A673 (cell line): ENCODE measurements around the gene BTN3A1. TPM values are rescaled to one million over a fixed set of nuclear protein-coding genes. Genes with fewer than 3 reads are reported as not detected.
A peak's percentile ranks its signal among the peaks of the same experiment; 100 is the strongest.

ENCODE experiments used
- BruUV-seq: library from RNA; stranded (reverse); fragments of 400-500 nt; replicated peaks from 2 replicates; lab custom pipeline; 2021; lab: Mats Ljungman, UMichigan
- CTCF ChIA-PET: fragments of 300-600 bp; sonication (Branson Sonifier 250); formaldehyde crosslinking; loops from one replicate; lab custom pipeline; 2022; ENCODE audit warnings: antibody characterized with exemption; lab: Charles Lee
- POLR2A ChIA-PET: fragments of 300-600 bp; sonication (Branson Sonifier 250); formaldehyde crosslinking; loops from one replicate; lab custom pipeline; 2022; ENCODE audit warnings: antibody characterized with exemption; ENCODE audit not compliant: low non-redundant PET; lab: Charles Lee
- DNase-seq: peaks from one replicate; pipeline ENCODE4 v3.0.0-alpha.2; 2015; ENCODE audit warnings: low spot score
- H3K27ac ChIP-seq: fragments of 200-600 bp; sonication (generic); 2 replicates; pipeline ENCODE4 v1.5.1; 2016; ENCODE audit warnings: mixed run types, low read depth, mild to moderate bottlenecking, mixed read lengths, antibody characterized with exemption, low read length; ENCODE audit not compliant: poor library complexity, severe bottlenecking
- H3K27me3 ChIP-seq: fragments of 200-600 bp; sonication (generic); replicated peaks from 2 replicates; pipeline ENCODE4 v1.6.1; 2017; ENCODE audit warnings: mixed run types, low read depth, mild to moderate bottlenecking, mixed read lengths, antibody characterized with exemption, low read length; ENCODE audit not compliant: insufficient read depth, poor library complexity
- H3K36me3 ChIP-seq: fragments of 200-600 bp; sonication (generic); 2 replicates; pipeline ENCODE4 v1.6.1; 2016; ENCODE audit warnings: mixed run types, mild to moderate bottlenecking, mixed read lengths, antibody characterized with exemption, low read length; ENCODE audit not compliant: insufficient read depth, poor library complexity, severe bottlenecking
- H3K4me1 ChIP-seq: fragments of 200-600 bp; sonication (generic); 2 replicates; pipeline ENCODE4 v1.6.1; 2017; ENCODE audit warnings: mixed run types, mild to moderate bottlenecking, mixed read lengths, antibody characterized with exemption, low read length; ENCODE audit not compliant: insufficient read depth, poor library complexity, severe bottlenecking
- H3K4me3 ChIP-seq: fragments of 200-600 bp; sonication (generic); 2 replicates; pipeline ENCODE4 v1.5.1; 2016; ENCODE audit warnings: low read depth, mixed run types, mild to moderate bottlenecking, mixed read lengths, low read length; ENCODE audit not compliant: poor library complexity, severe bottlenecking
- H3K9me3 ChIP-seq: fragments of 200-600 bp; sonication (generic); 2 replicates; pipeline ENCODE4 v1.6.1; 2016; ENCODE audit warnings: mixed run types, low read depth, mild to moderate bottlenecking, mixed read lengths, antibody characterized with exemption, low read length; ENCODE audit not compliant: poor library complexity, severe bottlenecking
- EZH2 ChIP-seq: fragments of 200-600 bp; sonication (generic); IDR thresholded peaks from 2 replicates; pipeline ENCODE4 v1.6.1; 2017; ENCODE audit warnings: borderline replicate concordance, low read depth, mild to moderate bottlenecking, mixed read lengths, antibody characterized with exemption, low read length; ENCODE audit not compliant: poor library complexity, severe bottlenecking
- intact Hi-C: fragments of 100-400 bp; cut with micrococcal nuclease; formaldehyde crosslinking; loops from one replicate; pipeline ENCODE4 v1.10.0; 2022; ENCODE audit not compliant: unreplicated experiment
- total RNA-seq: library from RNA; stranded (reverse); gene quantifications from 2 replicates; pipeline ENCODE4 v1.2.3, GENCODE V29; 2021
- TF ChIP-seq, protein P1 (sequence below): fragments of 300-800, 200-600 bp; sonication (generic); conservative IDR thresholded peaks from 2 replicates; pipeline ENCODE4 v1.5.1; 2017; ENCODE audit warnings: low read depth, mild to moderate bottlenecking, antibody characterized with exemption, low read length, moderate library complexity, mixed read lengths

Gene BTN3A1
- total RNA-seq, 1 experiment from 2014 or later: 14.8 TPM

DNA sequence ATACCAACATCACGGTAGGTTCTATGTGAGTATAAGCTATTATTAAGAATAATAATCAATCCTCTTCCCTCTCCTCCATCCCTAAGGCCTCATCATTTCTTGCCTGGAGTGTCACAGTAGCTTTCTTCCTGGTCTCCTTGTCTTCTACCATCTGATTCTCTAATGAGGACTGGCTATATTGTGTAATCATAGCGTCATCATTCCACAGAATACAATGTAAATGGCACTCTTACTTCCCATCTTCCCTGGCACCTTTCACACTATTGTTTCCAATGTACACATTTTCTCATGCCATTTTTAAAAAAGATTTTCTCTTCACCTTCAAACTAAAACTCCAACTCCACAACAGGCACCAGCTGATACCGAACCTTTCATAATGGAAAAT, 39.2 kb upstream of the BTN3A1 start:
- intact Hi-C loops: no loop called here
- ChIA-PET POLR2A (interaction anchor here (0.7 kb wide), 1 partner anchor 178 kb away, joined by 3 read pairs; no protein-coding TSS in a partner anchor), CTCF (no interaction called here)
- no peak for TF ChIP-seq EZH2
- TF ChIP-seq, protein P1, sequence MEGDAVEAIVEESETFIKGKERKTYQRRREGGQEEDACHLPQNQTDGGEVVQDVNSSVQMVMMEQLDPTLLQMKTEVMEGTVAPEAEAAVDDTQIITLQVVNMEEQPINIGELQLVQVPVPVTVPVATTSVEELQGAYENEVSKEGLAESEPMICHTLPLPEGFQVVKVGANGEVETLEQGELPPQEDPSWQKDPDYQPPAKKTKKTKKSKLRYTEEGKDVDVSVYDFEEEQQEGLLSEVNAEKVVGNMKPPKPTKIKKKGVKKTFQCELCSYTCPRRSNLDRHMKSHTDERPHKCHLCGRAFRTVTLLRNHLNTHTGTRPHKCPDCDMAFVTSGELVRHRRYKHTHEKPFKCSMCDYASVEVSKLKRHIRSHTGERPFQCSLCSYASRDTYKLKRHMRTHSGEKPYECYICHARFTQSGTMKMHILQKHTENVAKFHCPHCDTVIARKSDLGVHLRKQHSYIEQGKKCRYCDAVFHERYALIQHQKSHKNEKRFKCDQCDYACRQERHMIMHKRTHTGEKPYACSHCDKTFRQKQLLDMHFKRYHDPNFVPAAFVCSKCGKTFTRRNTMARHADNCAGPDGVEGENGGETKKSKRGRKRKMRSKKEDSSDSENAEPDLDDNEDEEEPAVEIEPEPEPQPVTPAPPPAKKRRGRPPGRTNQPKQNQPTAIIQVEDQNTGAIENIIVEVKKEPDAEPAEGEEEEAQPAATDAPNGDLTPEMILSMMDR: no peak
- Histone ChIP-seq H3K27ac (no peak overlapping the region), H3K4me1 (peaks cover 5% of the 10 kb centered on the region), H3K4me3 (no peak overlapping the region), H3K9me3 (no peaks in the 10 kb centered on the region), H3K27me3 (no peaks in the 10 kb centered on the region), H3K36me3 (no peaks in the 10 kb centered on the region)
- DNase-seq: no peak
- BruUV-seq: no TSS peak

DNA sequence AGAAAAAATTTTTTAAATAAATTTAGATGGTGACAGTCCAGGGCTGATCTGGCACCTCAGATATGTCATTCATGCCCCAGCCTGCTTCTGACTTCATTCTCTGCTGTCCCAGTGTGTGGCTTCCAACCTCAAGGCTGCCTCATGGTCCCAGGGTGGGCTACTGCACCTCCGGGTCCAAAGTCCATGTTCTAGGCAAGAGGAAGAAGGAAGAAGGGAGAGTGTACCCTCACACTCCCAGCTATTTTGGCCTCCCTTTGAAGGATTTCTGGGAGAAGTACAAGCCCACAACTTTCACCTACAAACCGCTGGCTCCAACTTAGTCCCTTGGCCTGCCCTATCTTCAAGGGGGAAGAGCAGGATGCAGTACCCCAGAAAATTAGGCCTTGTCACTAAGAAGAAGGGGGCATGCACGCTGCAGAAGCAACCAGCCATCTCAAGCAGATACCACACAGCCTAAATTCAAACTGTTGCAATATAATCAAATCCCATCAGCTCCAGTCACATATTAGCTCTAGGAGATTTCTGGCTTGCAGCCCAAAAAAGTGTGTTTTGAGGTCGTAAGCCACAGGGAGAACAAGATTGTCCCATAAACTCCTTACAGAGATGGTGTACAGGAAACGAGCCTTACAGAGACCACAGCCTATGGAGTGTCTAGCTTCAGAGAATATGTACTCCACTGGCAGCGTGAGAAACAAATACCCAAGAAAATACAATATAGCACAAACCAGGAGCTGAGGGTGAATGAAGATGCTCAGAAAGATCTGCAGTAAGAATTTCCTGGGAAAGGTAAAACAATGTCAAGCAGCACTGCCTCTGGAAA, 38.0 kb upstream of the BTN3A1 start:
- Histone ChIP-seq H3K4me1 (peaks cover 5% of the 10 kb centered on the region), H3K27me3 (no peaks in the 10 kb centered on the region), H3K9me3 (no peaks in the 10 kb centered on the region), H3K4me3 (peak overlapping the region; percentile 52), H3K36me3 (no peaks in the 10 kb centered on the region), H3K27ac (peak overlapping the region; percentile 63)
- ChIA-PET CTCF (no interaction called here), POLR2A (no interaction called here)
- BruUV-seq: no TSS peak
- peak; percentile 22 for DNase-seq
- intact Hi-C loops: no loop called here
- TF ChIP-seq, protein P1: no peak
- TF ChIP-seq EZH2: no peak

DNA sequence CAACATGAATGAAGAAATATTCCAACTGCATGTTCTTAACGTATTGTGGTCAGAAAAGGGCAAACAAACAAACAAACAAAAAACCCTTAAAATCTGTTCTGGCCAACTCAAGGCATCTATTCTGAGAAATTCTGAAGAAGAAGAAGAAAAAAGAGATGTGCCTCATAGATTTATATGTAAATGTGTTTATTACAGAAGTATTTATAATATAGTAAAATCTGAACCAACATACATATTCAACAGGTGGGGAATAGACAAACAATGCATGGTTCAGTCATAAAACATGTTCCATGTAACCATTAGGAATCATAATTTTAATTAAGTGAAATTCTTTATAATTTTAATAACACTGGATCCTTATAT, 36.5 kb upstream of the BTN3A1 start:
- no peaks in the 10 kb centered on the region for H3K27me3 ChIP-seq
- peaks cover 5% of the 10 kb centered on the region for H3K4me1 ChIP-seq
- no peaks in the 10 kb centered on the region for H3K9me3 ChIP-seq
- CTCF ChIA-PET: no interaction called here
- no peak for DNase-seq
- peak overlapping the region; percentile 63 for H3K27ac ChIP-seq
- TF ChIP-seq, protein P1: no peak
- TF ChIP-seq EZH2: no peak
- intact Hi-C loops: no loop called here
- H3K4me3 ChIP-seq: peak overlapping the region; percentile 52
- no peaks in the 10 kb centered on the region for H3K36me3 ChIP-seq
- BruUV-seq: TSS peak; percentile 83
- POLR2A ChIA-PET: no interaction called here
